ENCODE results near the gene DHX32.

DHX32 gene

GRCh38 chr10:125801574-125801973 lies 79.5 kb downstream of the DHX32 start:
- DNase-seq: no peak

DNA sequence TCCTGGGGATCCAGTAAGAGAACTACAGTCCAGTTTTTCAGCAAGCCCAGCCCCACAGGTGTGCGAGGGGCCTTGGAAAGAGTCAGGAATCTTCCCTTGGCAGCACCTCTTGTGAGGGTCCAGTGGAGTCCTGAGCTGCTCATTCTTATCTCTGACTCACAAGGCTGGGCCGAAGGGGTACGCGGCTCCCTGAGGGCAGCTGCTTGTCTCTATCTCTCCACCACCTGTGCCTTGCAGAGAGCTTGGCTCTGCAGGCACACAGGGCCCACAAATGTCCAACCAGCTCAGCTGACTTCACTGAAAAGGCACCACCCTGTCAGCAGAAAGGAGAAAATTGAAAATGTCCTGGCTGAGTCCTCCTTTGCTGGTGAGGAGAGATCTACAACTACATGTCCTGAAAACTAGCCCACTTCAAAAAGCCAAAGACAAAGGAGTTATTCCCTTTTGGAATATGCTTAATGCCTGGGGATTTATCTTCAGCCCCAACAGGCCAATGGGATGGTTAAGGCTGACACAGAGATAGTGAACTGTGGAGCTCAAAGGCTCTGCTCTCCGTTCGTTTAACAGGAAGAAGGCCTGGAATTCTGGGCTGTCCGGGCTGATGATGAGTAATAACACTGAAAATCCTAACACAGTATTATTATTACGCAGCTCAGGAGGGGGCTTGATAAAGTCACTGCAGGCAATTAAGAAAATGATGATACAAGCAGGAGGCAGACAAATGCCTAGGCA lies 81.5 kb downstream of the DHX32 start:
- DNase-seq: no peak

DNA sequence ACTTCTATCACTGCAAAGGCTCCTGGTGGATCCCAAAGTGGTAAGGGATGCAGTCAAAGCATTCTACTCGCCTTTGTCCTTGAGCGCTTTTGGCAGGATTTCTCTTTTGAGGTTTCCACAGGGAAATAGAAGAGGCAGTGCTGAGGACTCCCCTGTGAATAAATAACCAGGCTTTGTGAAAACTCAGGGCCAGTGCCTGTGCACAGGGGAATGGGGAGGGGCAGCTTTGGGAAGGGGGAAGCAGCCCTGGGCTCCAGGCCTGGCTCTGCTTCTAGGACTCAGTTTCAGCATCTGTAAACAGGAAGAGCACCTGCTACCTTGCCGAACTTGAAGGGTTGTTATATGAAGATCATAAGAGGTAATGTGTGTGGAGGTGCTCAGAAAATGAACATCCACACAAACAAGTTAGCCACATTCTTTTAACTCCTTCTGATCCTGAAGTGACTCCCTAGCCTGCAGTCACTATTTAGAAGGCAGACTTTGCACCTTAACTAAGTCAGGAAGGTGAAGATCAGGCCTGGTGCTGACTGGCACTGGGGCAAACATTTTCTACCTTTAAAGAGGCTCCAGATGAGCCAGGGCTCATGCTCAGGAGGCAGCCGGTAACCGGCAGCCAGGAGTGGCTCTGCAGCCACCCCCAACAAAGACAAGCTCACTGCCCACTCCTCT lies 83.0 kb downstream of the DHX32 start:
- DNase-seq: no peak

DNA sequence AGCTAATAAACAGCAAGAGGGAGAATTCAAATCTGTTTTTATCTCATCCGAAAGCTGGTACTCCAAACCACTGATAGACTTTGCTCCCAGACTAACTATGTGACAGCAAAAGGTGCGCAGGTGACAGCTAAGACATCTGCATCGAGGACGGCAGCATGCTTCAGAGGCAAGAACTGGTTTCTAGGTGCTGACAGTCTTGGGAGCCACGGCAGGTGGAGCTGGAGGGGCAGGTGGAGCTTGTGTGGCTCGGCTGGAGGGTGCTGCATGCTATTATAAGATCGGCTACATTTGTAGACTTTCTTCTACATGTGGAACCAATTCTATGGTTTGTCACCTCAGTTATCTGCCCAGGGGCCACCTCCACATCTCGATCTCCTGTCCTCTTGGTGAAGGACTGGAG lies 83.7 kb downstream of the DHX32 start:
- no peak for DNase-seq

DNA sequence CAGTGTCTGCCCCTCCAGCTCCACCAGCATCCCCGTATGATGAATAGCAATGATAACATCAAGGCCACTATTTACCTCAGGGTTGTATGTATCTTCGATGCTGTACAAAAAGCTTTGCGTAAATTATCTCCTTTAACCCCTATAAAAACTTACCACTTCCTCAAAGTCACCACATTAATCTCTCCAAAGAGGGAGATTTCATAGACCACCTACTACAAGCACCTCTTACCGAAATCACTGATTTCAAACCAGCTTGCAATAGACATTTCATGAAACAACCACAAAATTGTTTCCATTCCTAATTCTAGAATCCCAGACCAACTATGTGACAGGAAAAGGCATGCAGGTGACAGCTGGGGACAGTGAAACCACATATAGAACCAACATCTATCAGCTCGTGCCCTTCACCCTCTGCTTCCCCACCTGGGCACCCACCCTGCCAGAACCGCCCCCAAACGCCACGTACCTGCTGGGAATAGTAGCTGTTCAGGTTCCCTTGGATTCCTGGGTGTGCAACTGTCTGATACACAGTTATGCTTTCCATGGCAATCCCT lies 85.4 kb downstream of the DHX32 start:
- DNase-seq: no peak

- no peak for DNase-seq
Observed at GRCh38 chr10:125795128-125795527, 86.0 kb downstream of the DHX32 start.

DNA sequence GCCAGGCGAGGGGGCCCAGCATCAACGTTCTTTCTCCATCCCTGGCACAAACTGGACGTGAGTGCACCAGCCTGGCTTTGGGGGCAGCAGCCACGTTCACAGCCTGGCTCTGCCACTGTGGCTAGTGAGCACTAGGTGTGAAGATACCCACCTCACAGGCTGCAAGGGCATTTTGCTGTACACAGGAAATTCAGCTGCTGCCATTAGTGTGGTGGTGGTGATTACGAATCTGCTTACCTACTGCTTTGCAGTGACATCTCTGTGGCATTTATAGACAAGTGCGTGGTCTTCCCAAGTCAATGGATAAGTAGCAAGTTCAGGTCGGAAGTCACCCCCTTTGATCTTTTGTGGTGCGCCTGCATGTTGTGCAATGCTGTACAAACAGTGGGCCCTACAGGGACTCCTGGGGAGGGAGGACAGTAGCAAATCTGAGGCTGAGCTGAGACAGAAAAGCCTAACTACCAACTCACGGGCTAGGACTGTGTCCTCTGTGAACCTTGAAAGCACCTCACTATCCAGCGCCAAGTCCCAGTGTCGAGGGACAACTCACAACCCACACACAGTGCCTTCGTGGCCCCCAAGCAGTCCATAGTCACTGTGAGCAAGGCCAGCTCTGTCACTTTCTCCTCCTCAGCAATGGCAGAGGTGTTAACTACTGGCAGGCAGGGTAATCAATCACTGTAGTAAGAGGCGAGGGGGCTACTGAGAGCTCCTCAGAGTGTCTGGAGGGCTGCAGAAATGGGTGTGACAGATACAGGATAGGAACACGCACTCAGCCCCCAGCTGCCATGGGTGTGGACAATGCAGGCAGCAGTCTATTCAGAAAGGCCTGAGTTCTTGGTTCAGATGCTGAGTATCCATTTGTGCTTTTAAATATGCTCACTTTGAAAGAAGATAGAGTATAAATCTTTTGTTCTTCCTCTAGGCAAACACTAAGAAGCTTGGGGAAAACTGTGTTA lies 88.5 kb downstream of the DHX32 start:
- DNase-seq: no peak

- no peak for DNase-seq
Observed at GRCh38 chr10:125788156-125789034, 92.7 kb downstream of the DHX32 start.

Measured in SHP77 (cell line).